HEK293 (cell line): Measurements from ENCODE around the gene SIM2.
A peak's percentile ranks its signal among the peaks of the same experiment; 100 is the strongest.

Source experiments
- CTCF ChIA-PET: fragments of 350-600 bp; formaldehyde crosslinking; extraction: SDS; loops from one replicate; lab custom pipeline; 2021; ENCODE audit warnings: antibody characterized with exemption; lab: Yijun Ruan, JAX
- POLR2A ChIA-PET: fragments of 300-600 bp; formaldehyde crosslinking; extraction: SDS; loops from one replicate; lab custom pipeline; 2020; ENCODE audit warnings: antibody characterized with exemption, inconsistent platforms; lab: Yijun Ruan, JAX
- H3K27ac ChIP-seq: fragments of 200-500 bp; sonication (Bioruptor generic); 2 replicates; pipeline ENCODE4 v1.5.1; 2014; ENCODE audit warnings: low read depth, low read length, control low read depth, inconsistent platforms; ENCODE audit errors: extremely low read depth
- H3K36me3 ChIP-seq, 2 experiments: fragments of 200-500 bp in 1 of 2; sonication (Bioruptor generic) in 1 of 2; 1 replicate in 1 of 2; 2 replicates in 1 of 2; pipeline ENCODE4 v1.5.1; 2014 to 2017; ENCODE audit warnings: inconsistent platforms in 2 of 2, low read length in 2 of 2; ENCODE audit not compliant: control insufficient read depth in 2 of 2, insufficient read depth in 1 of 2
- H3K4me1 ChIP-seq: fragments of 200-500 bp; sonication (Bioruptor generic); 2 replicates; pipeline ENCODE4 v1.5.1; 2014; ENCODE audit warnings: mild to moderate bottlenecking, low read length, inconsistent platforms; ENCODE audit not compliant: control insufficient read depth, insufficient read depth
- H3K4me3 ChIP-seq: 2 replicates; pipeline ENCODE4 v1.5.1; 2011; ENCODE audit warnings: low read depth, mild to moderate bottlenecking, control low read depth, low read length, moderate library complexity
- H3K9me3 ChIP-seq: fragments of 200-500 bp; sonication (Bioruptor generic); 2 replicates; pipeline ENCODE4 v1.5.1; 2014; ENCODE audit warnings: low read depth, low read length, inconsistent platforms; ENCODE audit not compliant: control insufficient read depth, insufficient read depth
- CTCF ChIP-seq: fragments of 450-650 bp; formaldehyde crosslinking; IDR thresholded peaks from 2 replicates; pipeline ENCODE4 v1.5.1; 2016; ENCODE audit warnings: missing biosample characterization, missing genetic modification characterization
- ELK4 ChIP-seq: IDR thresholded peaks from 2 replicates; pipeline ENCODE4 v1.6.1; 2011; ENCODE audit warnings: mild to moderate bottlenecking, low read depth, low read length, borderline replicate concordance
- HOXA7 ChIP-seq: sonication (generic); formaldehyde crosslinking; IDR thresholded peaks from 2 replicates; pipeline ENCODE4 v1.8.1; 2022; ENCODE audit warnings: missing genetic modification reagents, borderline replicate concordance
- HOXC10 ChIP-seq: sonication (generic); formaldehyde crosslinking; IDR thresholded peaks from 2 replicates; pipeline ENCODE4 v1.8.1; 2023; ENCODE audit warnings: mild to moderate bottlenecking, missing genetic modification reagents
- IKZF3 ChIP-seq: fragments of 450-650 bp; IDR thresholded peaks from 2 replicates; pipeline ENCODE4 v1.5.0; 2018; ENCODE audit warnings: missing biosample characterization, mild to moderate bottlenecking, missing genetic modification characterization, moderate library complexity
- KLF16 ChIP-seq: fragments of 450-650 bp; formaldehyde crosslinking; IDR thresholded peaks from 2 replicates; pipeline ENCODE4 v1.5.1; 2017; ENCODE audit warnings: missing biosample characterization, missing genetic modification characterization
- MYNN ChIP-seq: fragments of 450-650 bp; formaldehyde crosslinking; IDR thresholded peaks from 2 replicates; pipeline ENCODE4 v1.5.1; 2016; ENCODE audit warnings: missing biosample characterization, missing genetic modification characterization, borderline replicate concordance
- PATZ1 ChIP-seq: fragments of 450-650 bp; formaldehyde crosslinking; IDR thresholded peaks from 2 replicates; pipeline ENCODE4 v1.5.1; 2016; ENCODE audit warnings: missing biosample characterization, missing genetic modification characterization
- SCRT1 ChIP-seq: fragments of 450-650 bp; formaldehyde crosslinking; IDR thresholded peaks from 2 replicates; pipeline ENCODE4 v1.5.1; 2016; ENCODE audit warnings: missing biosample characterization, missing genetic modification characterization, borderline replicate concordance
- SCRT2 ChIP-seq: fragments of 450-650 bp; formaldehyde crosslinking; IDR thresholded peaks from 2 replicates; pipeline ENCODE4 v1.5.1; 2016; ENCODE audit warnings: missing biosample characterization, missing genetic modification characterization
- ZFHX2 ChIP-seq: fragments of 450-650 bp; formaldehyde crosslinking; conservative IDR thresholded peaks from 2 replicates; pipeline ENCODE4 v1.5.1; 2016; ENCODE audit warnings: missing biosample characterization, missing genetic modification characterization
- ZNF121 ChIP-seq: fragments of 450-650 bp; formaldehyde crosslinking; IDR thresholded peaks from 2 replicates; pipeline ENCODE4 v1.5.1; 2016; ENCODE audit warnings: missing biosample characterization, missing genetic modification characterization
- ZNF146 ChIP-seq: fragments of 450-650 bp; formaldehyde crosslinking; IDR thresholded peaks from 2 replicates; pipeline ENCODE4 v1.5.1; 2016; ENCODE audit warnings: missing biosample characterization, missing genetic modification characterization
- ZNF202 ChIP-seq: fragments of 450-650 bp; formaldehyde crosslinking; IDR thresholded peaks from 2 replicates; pipeline ENCODE4 v1.5.1; 2016; ENCODE audit warnings: missing biosample characterization, missing genetic modification characterization, borderline replicate concordance
- ZNF311 ChIP-seq: fragments of 450-650 bp; formaldehyde crosslinking; IDR thresholded peaks from 2 replicates; pipeline ENCODE4 v1.5.1; 2017; ENCODE audit warnings: missing biosample characterization, missing genetic modification characterization, borderline replicate concordance
- ZNF398 ChIP-seq: fragments of 450-650 bp; formaldehyde crosslinking; IDR thresholded peaks from 2 replicates; pipeline ENCODE4 v1.5.1; 2017; ENCODE audit warnings: missing biosample characterization, missing genetic modification characterization
- ZNF423 ChIP-seq: fragments of 450-650 bp; formaldehyde crosslinking; IDR thresholded peaks from 2 replicates; pipeline ENCODE4 v1.5.1; 2016; ENCODE audit warnings: missing biosample characterization, missing genetic modification characterization
- ZNF518A ChIP-seq: fragments of 450-650 bp; formaldehyde crosslinking; conservative IDR thresholded peaks from 2 replicates; pipeline ENCODE4 v1.5.1; 2016; ENCODE audit warnings: low read depth, missing biosample characterization, missing genetic modification characterization
- ZNF561 ChIP-seq: fragments of 450-650 bp; IDR thresholded peaks from 2 replicates; pipeline ENCODE4 v1.5.1; 2018; ENCODE audit warnings: missing biosample characterization, missing genetic modification characterization, borderline replicate concordance
- ZNF660 ChIP-seq: fragments of 450-650 bp; IDR thresholded peaks from 2 replicates; pipeline ENCODE4 v1.5.1; 2018; ENCODE audit warnings: missing biosample characterization, mild to moderate bottlenecking, missing genetic modification characterization
- TF ChIP-seq, protein P1 (sequence below): fragments of 450-650 bp; IDR thresholded peaks from 2 replicates; pipeline ENCODE4 v1.5.1; 2018; ENCODE audit warnings: missing biosample characterization, missing genetic modification characterization

Gene SIM2, protein sequence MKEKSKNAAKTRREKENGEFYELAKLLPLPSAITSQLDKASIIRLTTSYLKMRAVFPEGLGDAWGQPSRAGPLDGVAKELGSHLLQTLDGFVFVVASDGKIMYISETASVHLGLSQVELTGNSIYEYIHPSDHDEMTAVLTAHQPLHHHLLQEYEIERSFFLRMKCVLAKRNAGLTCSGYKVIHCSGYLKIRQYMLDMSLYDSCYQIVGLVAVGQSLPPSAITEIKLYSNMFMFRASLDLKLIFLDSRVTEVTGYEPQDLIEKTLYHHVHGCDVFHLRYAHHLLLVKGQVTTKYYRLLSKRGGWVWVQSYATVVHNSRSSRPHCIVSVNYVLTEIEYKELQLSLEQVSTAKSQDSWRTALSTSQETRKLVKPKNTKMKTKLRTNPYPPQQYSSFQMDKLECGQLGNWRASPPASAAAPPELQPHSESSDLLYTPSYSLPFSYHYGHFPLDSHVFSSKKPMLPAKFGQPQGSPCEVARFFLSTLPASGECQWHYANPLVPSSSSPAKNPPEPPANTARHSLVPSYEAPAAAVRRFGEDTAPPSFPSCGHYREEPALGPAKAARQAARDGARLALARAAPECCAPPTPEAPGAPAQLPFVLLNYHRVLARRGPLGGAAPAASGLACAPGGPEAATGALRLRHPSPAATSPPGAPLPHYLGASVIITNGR

DNA sequence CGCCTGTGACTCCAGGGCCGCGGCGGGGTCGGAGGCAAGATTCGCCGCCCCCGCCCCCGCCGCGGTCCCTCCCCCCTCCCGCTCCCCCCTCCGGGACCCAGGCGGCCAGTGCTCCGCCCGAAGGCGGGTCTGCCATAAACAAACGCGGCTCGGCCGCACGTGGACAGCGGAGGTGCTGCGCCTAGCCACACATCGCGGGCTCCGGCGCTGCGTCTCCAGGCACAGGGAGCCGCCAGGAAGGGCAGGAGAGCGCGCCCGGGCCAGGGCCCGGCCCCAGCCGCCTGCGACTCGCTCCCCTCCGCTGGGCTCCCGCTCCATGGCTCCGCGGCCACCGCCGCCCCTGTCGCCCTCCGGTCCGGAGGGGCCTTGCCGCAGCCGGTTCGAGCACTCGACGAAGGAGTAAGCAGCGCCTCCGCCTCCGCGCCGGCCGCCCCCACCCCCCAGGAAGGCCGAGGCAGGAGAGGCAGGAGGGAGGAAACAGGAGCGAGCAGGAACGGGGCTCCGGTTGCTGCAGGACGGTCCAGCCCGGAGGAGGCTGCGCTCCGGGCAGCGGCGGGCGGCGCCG is at the start of gene SIM2:
SIM2 (plus strand) TSS at position 135 of the 565 bp plus-strand sequence. CDS start 632 bp downstream, outside the sequence.
- peak within 1 kb of the TSS; percentile 91 for H3K27ac ChIP-seq
- H3K36me3 ChIP-seq = no peaks in the 10 kb centered on the region
- ChIA-PET CTCF (interaction anchor here (0.7 to 1.4 kb wide), 6 partner anchors 38 to 289 kb away, joined by 3 to 7 read pairs (median 3); no protein-coding TSS in a partner anchor), POLR2A (interaction anchor here (0.6 to 1.6 kb wide), 2 partner anchors 8 to 583 kb away, joined by 3 to 5 read pairs; no protein-coding TSS in a partner anchor)
- no peaks in the 10 kb centered on the region for H3K9me3 ChIP-seq
- H3K4me1 ChIP-seq = peaks cover 4% of the 10 kb centered on the region; the same call in 1 of the 2 replicates
- peak within 1 kb of the TSS; percentile 73 for H3K4me3 ChIP-seq
- TF ChIP-seq HOXA7 (CRISPR knock-in tag) (no peak), ZNF561 (tag by site-specific recombination) (no peak), ZNF202 (tag by site-specific recombination) (0 out of 2 replicates have a peak, but pooled peaks have one; percentile 34), SCRT1 (tag by site-specific recombination) (no peak), KLF16 (peak; percentile 10; the same call in 1 of the 2 replicates), ZNF146 (tag by site-specific recombination) (no peak), SCRT2 (tag by site-specific recombination) (no peak), ZNF518A (tag by site-specific recombination) (no peak), PATZ1 (peak; percentile 8), HOXC10 (CRISPR knock-in tag) (no peak), ZNF398 (tag by site-specific recombination) (0 out of 2 replicates have a peak, but pooled peaks have one; percentile 2), ELK4 (no peak), ZNF311 (no peak), ZFHX2 (tag by site-specific recombination) (peak; percentile 81), CTCF (tag by site-specific recombination) (no peak), MYNN (tag by site-specific recombination) (no peak), ZNF121 (no peak), ZNF423 (tag by site-specific recombination) (no peak), IKZF3 (tag by site-specific recombination) (peak; percentile 52), ZNF660 (tag by site-specific recombination) (peak; percentile 53; the same call in 1 of the 2 replicates)
- TF ChIP-seq, protein P1, sequence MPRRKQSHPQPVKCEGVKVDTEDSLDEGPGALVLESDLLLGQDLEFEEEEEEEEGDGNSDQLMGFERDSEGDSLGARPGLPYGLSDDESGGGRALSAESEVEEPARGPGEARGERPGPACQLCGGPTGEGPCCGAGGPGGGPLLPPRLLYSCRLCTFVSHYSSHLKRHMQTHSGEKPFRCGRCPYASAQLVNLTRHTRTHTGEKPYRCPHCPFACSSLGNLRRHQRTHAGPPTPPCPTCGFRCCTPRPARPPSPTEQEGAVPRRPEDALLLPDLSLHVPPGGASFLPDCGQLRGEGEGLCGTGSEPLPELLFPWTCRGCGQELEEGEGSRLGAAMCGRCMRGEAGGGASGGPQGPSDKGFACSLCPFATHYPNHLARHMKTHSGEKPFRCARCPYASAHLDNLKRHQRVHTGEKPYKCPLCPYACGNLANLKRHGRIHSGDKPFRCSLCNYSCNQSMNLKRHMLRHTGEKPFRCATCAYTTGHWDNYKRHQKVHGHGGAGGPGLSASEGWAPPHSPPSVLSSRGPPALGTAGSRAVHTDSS (tag by site-specific recombination) = peak; percentile 29; the same call in 1 of the 2 replicates
